CD8-positive, alpha-beta memory T cell (primary cell): ENCODE results near the gene MZB1. TPM values are rescaled to one million over a fixed set of nuclear protein-coding genes. Genes with fewer than 3 reads are reported as not detected.
"Not testable (repeated sequence)": the region's sequence is repeated elsewhere in the genome, so short reads cannot be mapped to it uniquely, and the experiment has no call there.

ENCODE experiments used
- CTCF ChIA-PET: fragments of 350-600 bp; sonication (Branson Sonifier 250); formaldehyde crosslinking; loops from one replicate; lab custom pipeline; 2021; ENCODE audit warnings: antibody characterized with exemption; lab: Charles Lee
- POLR2A ChIA-PET: fragments of 350-600 bp; sonication (Branson Sonifier 250); formaldehyde crosslinking; loops from one replicate; lab custom pipeline; 2021; ENCODE audit warnings: antibody characterized with exemption; lab: Charles Lee
- DNase-seq, 5 donors: peaks; one replicate each; pipeline versions ENCODE4 v3.0.0 to v3.0.0-alpha.2; 2020 to 2022; ENCODE audit warnings: mixed read lengths in 1 of 5
- H3K27ac ChIP-seq: one replicate; pipeline ENCODE4 v1.7.0; 2013; ENCODE audit warnings: low read depth, mild to moderate bottlenecking, low read length, moderate library complexity
- H3K27me3 ChIP-seq: 2 replicates; pipeline ENCODE4 v1.7.0; 2013; ENCODE audit warnings: low read length, mild to moderate bottlenecking; ENCODE audit not compliant: insufficient read depth, poor library complexity, severe bottlenecking
- H3K36me3 ChIP-seq: 2 replicates; pipeline ENCODE4 v1.7.0; 2013; ENCODE audit warnings: mild to moderate bottlenecking, low read length, moderate library complexity; ENCODE audit not compliant: insufficient read depth
- H3K4me1 ChIP-seq: 2 replicates; pipeline ENCODE4 v1.7.0; 2013; ENCODE audit warnings: mild to moderate bottlenecking, low read length, moderate library complexity; ENCODE audit not compliant: insufficient read depth
- H3K4me3 ChIP-seq: 2 replicates; pipeline ENCODE4 v1.7.0; 2013; ENCODE audit warnings: mild to moderate bottlenecking, low read length
- H3K9me3 ChIP-seq: 2 replicates; pipeline ENCODE4 v1.7.0; 2013; ENCODE audit warnings: mild to moderate bottlenecking, low read length
- H3K27ac Mint-ChIP-seq, 8 donors: one replicate each; pipeline ENCODE4 v1.8.0; 2020 to 2021; ENCODE audit warnings: mixed read lengths in 8 of 8, mild to moderate bottlenecking in 6 of 8, inconsistent platforms in 3 of 8, moderate library complexity in 3 of 8
- H3K27me3 Mint-ChIP-seq, 2 donors: one replicate each; pipeline ENCODE4 v1.8.0; 2020 to 2021; ENCODE audit warnings: mixed read lengths in 2 of 2, mild to moderate bottlenecking in 1 of 2, moderate library complexity in 1 of 2
- H3K36me3 Mint-ChIP-seq, 3 donors: one replicate each; pipeline ENCODE4 v1.8.0; 2020 to 2021; ENCODE audit warnings: mixed read lengths in 3 of 3, inconsistent platforms in 1 of 3, mild to moderate bottlenecking in 1 of 3
- H3K4me1 Mint-ChIP-seq, 3 donors: one replicate each; pipeline ENCODE4 v1.8.0; 2020 to 2021; ENCODE audit warnings: mixed read lengths in 3 of 3, inconsistent platforms in 1 of 3, mild to moderate bottlenecking in 1 of 3
- H3K4me3 Mint-ChIP-seq, 7 donors: one replicate each; pipeline ENCODE4 v1.8.0; 2020 to 2021; ENCODE audit warnings: mixed read lengths in 7 of 7, mild to moderate bottlenecking in 6 of 7, moderate library complexity in 4 of 7, inconsistent platforms in 2 of 7
- H3K9me3 Mint-ChIP-seq, 5 donors: one replicate each; pipeline ENCODE4 v1.8.0; 2020 to 2022; ENCODE audit warnings: mixed read lengths in 5 of 5, mild to moderate bottlenecking in 3 of 5, moderate library complexity in 2 of 5, inconsistent platforms in 1 of 5
- polyA plus RNA-seq: library from polyadenylated mRNA; unstranded; fragments of 300-500 nt; fragmentation: Illumina TruSeq; gene quantifications from one replicate; pipeline ENCODE4 v1.2.3, GENCODE V29; 2021
- total RNA-seq, 2 experiments: library from RNA; stranded (reverse); gene quantifications; one replicate each; pipeline ENCODE4 v1.2.3, GENCODE V29; 2021

MZB1 gene
- total and polyA plus RNA-seq, 3 experiments from 2014 or later, result 3.5 to 6.4 (median 5.1) TPM

DNA sequence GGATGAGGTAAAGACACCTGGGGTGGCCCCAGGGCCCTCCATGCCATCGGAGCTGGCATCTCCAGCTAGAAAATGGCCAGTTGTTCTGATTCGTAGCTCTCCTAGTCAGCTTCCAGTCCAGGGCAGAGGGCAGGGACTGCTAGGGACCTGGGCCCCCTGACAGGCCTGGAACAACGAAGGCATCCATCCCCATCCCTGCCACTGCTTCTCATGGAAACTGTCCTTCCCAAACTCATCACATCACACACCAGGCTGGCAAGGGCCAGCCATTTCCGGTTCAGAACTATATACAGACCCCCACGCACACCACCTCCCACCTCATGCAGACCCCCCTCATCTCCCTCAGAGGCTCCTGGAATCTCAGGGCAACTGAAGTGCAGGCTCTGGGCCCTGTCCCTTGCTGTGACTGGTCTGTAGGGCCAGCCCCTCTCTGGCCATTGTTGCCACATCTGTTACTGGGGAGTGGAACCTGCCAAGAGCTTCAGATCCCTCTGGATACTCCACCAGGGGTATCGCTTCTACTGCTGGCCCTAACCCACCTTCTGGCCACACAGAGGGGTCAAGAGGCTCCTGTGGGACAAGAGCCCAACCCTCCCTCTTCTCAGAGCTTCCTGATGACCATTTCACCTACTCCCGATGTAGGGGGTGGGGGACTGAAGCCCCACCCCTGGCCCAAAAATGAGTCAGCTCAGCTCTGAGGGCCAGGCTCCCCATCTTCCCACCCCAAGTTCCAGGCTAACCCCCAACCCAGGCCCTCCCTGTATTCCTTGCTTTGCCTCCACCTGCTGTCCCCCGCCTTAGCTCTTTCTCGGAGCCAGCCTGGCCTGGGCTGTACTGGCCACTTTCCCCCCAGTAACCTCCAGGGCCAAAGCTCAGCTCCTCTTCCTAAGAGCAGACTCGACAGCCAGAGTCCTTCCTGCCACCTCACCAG, 1.2 kb upstream of the MZB1 start:
- POLR2A ChIA-PET, result interaction anchor here (0.5 to 2.3 kb wide), 5 partner anchors 13 to 1053 kb away, joined by 3 to 20 read pairs (median 7); partner anchors contain the start of genes MATR3, PAIP2 and SPATA24
- Mint-ChIP-seq H3K4me3 (peak overlapping the region; percentile 75 to 89 (median 84)), H3K36me3 (peaks cover 0 to 2% (median 0%) of the 10 kb centered on the region in 3 donors), H3K27ac (peak overlapping the region; percentile 83 to 97 (median 92)), H3K9me3 (no peaks in the 10 kb centered on the region), H3K27me3 (peaks cover 0 to 5% of the 10 kb centered on the region in 2 donors), H3K4me1 (peaks cover 32 to 68% (median 44%) of the 10 kb centered on the region in 3 donors)
- Histone ChIP-seq H3K27me3 (no peaks in the 10 kb centered on the region), H3K4me3 (peak overlapping the region; percentile 24), H3K9me3 (no peaks in the 10 kb centered on the region), H3K27ac (peak overlapping the region; percentile 66), H3K36me3 (no peaks in the 10 kb centered on the region), H3K4me1 (peaks cover 43% of the 10 kb centered on the region)
- CTCF ChIA-PET, result interaction anchor here (0.7 to 5.4 kb wide), 11 partner anchors 10 to 140 kb away, joined by 3 to 38 read pairs (median 4); partner anchors contain the start of genes PAIP2 and SPATA24
- DNase-seq, result no peak

DNA sequence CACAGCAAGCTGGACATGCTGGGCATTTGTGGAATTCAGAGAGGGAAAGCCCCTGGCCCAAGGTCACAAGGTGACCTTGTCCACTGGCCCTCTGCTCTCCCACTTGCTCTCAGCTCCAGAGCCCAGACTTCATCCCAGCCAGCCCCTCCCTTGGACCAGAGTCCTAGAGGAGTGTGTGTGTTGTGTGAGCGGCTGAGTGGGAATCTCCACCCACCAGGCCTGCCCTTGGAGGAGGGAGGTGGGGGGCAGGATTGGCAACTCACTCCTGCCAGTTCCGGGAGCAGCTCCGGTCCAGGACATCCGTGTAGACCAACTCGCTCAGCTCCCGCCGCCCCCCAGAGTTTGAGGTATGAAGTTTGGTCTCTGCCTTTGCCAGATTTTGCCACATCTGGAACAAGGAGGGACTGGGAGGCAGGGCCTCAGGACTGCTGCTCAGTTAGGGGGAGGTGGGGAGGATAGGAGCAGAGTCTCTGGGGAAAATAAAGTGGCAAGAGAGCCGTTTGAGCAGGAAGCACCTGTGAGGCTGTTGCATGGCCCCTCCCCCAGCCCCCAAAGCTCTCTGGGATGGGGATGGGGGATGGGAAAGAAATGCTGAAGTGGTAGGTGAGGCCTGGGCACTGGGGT, 1.4 kb downstream of the MZB1 start:
- Histone ChIP-seq H3K4me3 (no peak overlapping the region), H3K9me3 (no peaks in the 10 kb centered on the region), H3K4me1 (peaks cover 53% of the 10 kb centered on the region), H3K27ac (no peak overlapping the region), H3K36me3 (no peaks in the 10 kb centered on the region), H3K27me3 (no peaks in the 10 kb centered on the region)
- CTCF ChIA-PET, result interaction anchor here (4.2 kb wide), 1 partner anchor 47 kb away, joined by 21 read pairs; the partner anchor contains the start of gene PAIP2
- Mint-ChIP-seq H3K27ac (peak overlapping the region in 3 of 8 donors; percentile 29 to 68 (median 29)), H3K9me3 (no peaks in the 10 kb centered on the region), H3K4me1 (peaks cover 48 to 84% (median 59%) of the 10 kb centered on the region in 3 donors), H3K27me3 (peaks cover 0 to 5% of the 10 kb centered on the region in 2 donors), H3K36me3 (peaks cover 0 to 2% (median 0%) of the 10 kb centered on the region in 3 donors), H3K4me3 (peak overlapping the region in 1 of 7 donors; percentile 9)
- no peak for DNase-seq
- POLR2A ChIA-PET, result no interaction called here

DNA sequence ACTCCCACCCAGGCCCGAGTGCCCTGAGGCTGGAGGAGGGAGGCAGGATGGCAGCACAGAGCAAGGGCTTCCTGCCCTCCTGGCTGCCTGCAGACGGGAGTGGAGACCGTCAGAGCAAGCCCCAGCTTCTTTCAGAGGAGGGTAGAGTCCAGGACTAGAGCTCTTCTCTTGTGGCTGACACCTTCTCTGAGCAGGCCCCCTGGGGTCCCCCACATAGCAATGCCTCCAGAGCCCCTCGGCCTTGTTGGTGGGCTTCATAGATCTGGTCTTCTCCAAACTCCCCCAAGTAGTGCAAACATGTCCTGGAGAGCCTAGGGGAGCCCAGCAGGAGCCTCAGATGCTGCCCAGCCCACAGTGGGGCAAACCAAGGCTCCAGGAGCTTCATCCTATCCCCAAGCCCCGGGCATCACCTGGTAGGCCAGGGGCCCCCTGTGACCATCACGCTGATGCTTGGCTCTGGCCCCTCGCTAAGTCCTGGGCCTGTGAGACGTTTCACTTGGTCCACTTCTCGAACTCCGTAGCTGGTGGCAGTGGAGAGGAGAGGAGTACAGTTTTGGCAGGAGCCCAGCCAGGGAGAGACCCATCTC, 2.0 kb downstream of the MZB1 start:
- no peak overlapping the region for H3K4me3 ChIP-seq
- Mint-ChIP-seq H3K4me3 (peak overlapping the region in 1 of 7 donors; percentile 30), H3K27me3 (peaks cover 0 to 5% of the 10 kb centered on the region in 2 donors), H3K27ac (peak overlapping the region in 2 of 8 donors; percentile 29 to 54), H3K36me3 (peaks cover 0 to 1% (median 0%) of the 10 kb centered on the region in 3 donors), H3K9me3 (no peaks in the 10 kb centered on the region), H3K4me1 (peaks cover 48 to 79% (median 56%) of the 10 kb centered on the region in 3 donors)
- no peaks in the 10 kb centered on the region for H3K9me3 ChIP-seq
- ChIA-PET POLR2A (no interaction called here), CTCF (no interaction called here)
- H3K27ac ChIP-seq, result no peak overlapping the region
- no peaks in the 10 kb centered on the region for H3K27me3 ChIP-seq
- H3K4me1 ChIP-seq, result peaks cover 51% of the 10 kb centered on the region
- DNase-seq, result no peak
- H3K36me3 ChIP-seq, result no peaks in the 10 kb centered on the region

DNA sequence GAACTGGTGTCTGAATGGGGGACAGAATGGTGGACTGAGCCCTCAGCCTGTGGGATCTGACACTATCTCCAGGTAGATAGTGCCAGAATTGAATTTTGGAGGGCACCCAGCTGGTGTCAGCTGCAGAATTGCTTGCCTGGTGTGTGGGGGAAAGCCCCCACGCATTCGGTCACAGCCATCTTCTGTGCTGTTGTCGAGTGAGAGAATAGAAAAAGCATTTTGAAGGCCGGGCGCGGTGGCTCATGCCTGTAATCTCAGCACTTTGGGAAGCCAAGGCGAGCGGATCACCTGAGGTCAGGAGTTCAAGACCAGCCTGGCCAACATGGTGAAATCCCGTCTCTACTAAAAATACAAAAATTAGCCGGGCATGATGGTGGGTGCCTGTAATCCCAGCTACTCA, 2.8 kb downstream of the MZB1 start:
- CTCF ChIA-PET, result interaction anchor here (1.1 kb wide), 1 partner anchor 130 kb away, joined by 3 read pairs; no protein-coding TSS in a partner anchor
- peaks cover 48% of the 10 kb centered on the region for H3K4me1 ChIP-seq
- not testable (repeated sequence) for H3K36me3 Mint-ChIP-seq, H3K27me3 Mint-ChIP-seq, H3K27ac ChIP-seq, H3K4me3 ChIP-seq, H3K9me3 ChIP-seq, H3K36me3 ChIP-seq, H3K9me3 Mint-ChIP-seq, DNase-seq, H3K27me3 ChIP-seq
- peak overlapping the region in 5 of 8 donors; percentile 66 to 94 (median 93) for H3K27ac Mint-ChIP-seq
- H3K4me3 Mint-ChIP-seq, result peak overlapping the region in 1 of 7 donors; percentile 30
- POLR2A ChIA-PET, result interaction anchor here (0.6 to 0.7 kb wide), 2 partner anchors 13 to 29 kb away, joined by 3 to 4 read pairs; no protein-coding TSS in a partner anchor
- peaks cover 48 to 76% (median 56%) of the 10 kb centered on the region in 3 donors for H3K4me1 Mint-ChIP-seq

DNA sequence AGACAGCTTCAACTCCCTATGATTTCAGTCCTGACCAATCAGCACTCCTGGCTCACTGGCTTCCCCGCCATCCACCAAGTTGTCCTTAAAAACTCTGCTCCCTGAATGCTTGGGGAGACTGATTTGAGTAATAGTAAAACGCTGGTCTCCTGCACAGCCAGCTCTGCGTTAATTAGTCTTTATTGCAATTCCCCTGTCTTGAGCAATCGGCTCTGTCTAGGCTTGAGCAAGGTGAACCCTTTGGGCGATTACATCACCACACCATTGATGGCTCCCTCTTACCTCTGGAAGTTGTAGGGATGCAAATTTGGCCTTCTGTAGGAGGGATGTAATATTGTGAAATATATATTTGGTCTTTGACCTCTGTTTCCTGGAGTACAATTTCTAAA, 3.7 kb downstream of the MZB1 start:
- H3K27ac ChIP-seq, result no peak overlapping the region
- H3K9me3 ChIP-seq, result no peaks in the 10 kb centered on the region
- no peaks in the 10 kb centered on the region for H3K36me3 Mint-ChIP-seq
- H3K27ac Mint-ChIP-seq, result peak overlapping the region; percentile 84 to 95 (median 92)
- no peaks in the 10 kb centered on the region for H3K27me3 ChIP-seq
- peaks cover 38% of the 10 kb centered on the region for H3K4me1 ChIP-seq
- peaks cover 0 to 5% of the 10 kb centered on the region in 2 donors for H3K27me3 Mint-ChIP-seq
- ChIA-PET CTCF (interaction anchor here (1.1 kb wide), 1 partner anchor 131 kb away, joined by 3 read pairs; no protein-coding TSS in a partner anchor), POLR2A (interaction anchor here (0.6 to 1.1 kb wide), 2 partner anchors 44 to 824 kb away, joined by 3 read pairs; partner anchors contain the start of gene PAIP2)
- H3K4me3 ChIP-seq, result no peak overlapping the region
- H3K36me3 ChIP-seq, result no peaks in the 10 kb centered on the region
- H3K4me1 Mint-ChIP-seq, result peaks cover 40 to 67% (median 47%) of the 10 kb centered on the region in 3 donors
- H3K4me3 Mint-ChIP-seq, result peak overlapping the region in 6 of 7 donors; percentile 29 to 92 (median 86)
- H3K9me3 Mint-ChIP-seq, result no peaks in the 10 kb centered on the region
- DNase-seq, result no peak

DNA sequence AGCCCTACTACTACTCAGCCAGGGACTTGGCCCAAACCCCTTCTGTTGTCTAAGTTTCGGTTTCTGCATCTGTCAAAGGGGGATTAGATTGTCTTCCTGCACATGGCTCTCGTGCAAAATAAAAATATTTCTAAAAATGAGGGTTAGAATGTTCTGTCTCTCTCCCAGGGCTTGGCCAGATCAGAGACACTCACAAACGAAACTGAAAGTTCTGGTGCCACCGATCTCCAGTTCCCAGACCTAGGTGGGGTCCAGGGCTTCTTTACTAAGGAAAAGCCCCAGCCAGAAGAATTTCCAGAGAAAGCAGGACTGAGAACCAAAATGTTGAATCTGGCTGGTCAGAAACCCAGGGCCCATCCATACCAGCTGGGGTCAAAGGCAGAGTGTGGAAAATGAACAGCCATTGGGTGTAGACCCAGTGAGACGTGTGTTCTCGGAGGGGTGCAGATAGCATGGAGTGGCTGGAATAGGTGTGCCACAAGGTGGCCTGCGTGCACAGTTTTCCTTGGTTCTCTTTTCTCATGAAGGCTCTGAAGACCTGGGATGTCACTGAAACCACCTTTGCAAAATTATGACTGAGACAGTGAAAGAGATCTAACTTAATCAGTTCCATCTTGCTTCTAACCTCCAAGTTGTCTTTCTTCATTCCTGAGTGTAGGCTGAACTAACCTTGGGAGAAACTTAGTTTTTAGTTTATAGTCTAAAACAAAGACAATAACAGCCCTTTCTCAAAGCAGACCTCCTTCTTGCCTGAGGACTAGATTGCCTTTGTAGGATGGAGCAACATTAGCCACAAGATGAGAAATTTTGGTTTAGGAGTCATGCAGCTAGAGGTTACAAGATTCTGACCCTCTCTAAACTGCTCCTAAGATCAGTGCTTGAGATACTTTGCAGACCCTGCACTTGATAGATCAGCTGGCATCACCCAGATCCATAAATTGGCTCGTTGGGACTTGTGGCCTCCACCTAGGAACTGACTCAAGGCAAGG, 4.4 kb downstream of the MZB1 start:
- Histone ChIP-seq H3K27me3 (no peaks in the 10 kb centered on the region), H3K36me3 (no peaks in the 10 kb centered on the region), H3K4me3 (peak overlapping the region; percentile 72), H3K9me3 (no peaks in the 10 kb centered on the region), H3K4me1 (peaks cover 32% of the 10 kb centered on the region), H3K27ac (peak overlapping the region; percentile 68)
- ChIA-PET POLR2A (interaction anchor here (0.6 to 1.1 kb wide), 2 partner anchors 44 to 823 kb away, joined by 3 read pairs; partner anchors contain the start of gene PAIP2), CTCF (interaction anchor here (1.0 to 1.1 kb wide), 2 partner anchors 8 to 132 kb away, joined by 3 read pairs; no protein-coding TSS in a partner anchor)
- Mint-ChIP-seq H3K36me3 (no peaks in the 10 kb centered on the region), H3K9me3 (no peaks in the 10 kb centered on the region), H3K4me3 (peak overlapping the region; percentile 82 to 92 (median 87)), H3K27ac (peak overlapping the region; percentile 90 to 98 (median 93)), H3K4me1 (peaks cover 33 to 60% (median 40%) of the 10 kb centered on the region in 3 donors), H3K27me3 (peaks cover 0 to 5% of the 10 kb centered on the region in 2 donors)
- peak in 2 of 5 donors; percentile 24 to 29 for DNase-seq
